Amniotic epithelial cell (primary cell): ENCODE results near the gene CSNK1E.

Experiments used
- DNase-seq: peaks from one replicate; pipeline ENCODE4 v3.0.0-alpha.2; 2010; ENCODE audit warnings: low read depth

The CSNK1E gene

DNA sequence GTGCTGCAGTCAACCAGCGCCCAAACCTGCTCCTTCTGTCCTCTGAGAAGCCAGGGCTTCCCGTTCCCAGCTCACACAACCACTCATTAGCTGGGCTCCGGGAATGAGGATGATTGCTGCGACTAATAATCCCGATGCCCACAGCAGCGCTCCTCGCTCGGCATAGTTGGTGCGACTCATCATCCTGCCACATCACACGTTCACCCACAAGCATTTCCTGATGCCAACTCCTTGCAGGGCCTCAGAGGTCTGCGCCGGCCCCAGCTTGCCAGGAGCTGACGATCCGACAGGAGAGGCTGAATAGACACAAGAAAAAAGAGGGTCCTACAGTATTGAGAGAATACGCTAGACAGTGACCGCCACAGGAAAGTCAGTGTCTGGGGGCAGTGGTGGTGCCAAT is 10.6 kb upstream of the CSNK1E start:
- DNase-seq: peak; percentile 74

DNA sequence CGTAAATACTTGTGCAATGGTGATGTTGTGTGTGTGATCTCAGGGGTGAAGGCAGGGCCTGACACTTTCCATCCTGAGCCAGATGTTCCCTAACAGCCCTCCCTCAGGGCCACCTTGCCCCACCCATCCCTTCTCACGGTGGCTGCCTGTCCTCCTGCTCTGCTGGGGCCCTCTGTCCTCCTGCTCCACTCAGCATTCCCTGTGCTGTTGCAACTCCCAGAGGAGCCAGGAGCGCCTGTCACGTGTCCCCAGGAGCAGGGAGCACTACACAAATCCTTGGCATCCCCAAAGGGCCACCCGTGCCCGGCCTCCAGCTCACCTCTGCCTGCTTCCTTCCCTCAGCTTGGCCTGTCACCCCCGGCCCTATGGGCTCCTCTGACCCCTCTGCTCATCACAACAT is 10.2 kb upstream of the CSNK1E start:
- no peak for DNase-seq

DNA sequence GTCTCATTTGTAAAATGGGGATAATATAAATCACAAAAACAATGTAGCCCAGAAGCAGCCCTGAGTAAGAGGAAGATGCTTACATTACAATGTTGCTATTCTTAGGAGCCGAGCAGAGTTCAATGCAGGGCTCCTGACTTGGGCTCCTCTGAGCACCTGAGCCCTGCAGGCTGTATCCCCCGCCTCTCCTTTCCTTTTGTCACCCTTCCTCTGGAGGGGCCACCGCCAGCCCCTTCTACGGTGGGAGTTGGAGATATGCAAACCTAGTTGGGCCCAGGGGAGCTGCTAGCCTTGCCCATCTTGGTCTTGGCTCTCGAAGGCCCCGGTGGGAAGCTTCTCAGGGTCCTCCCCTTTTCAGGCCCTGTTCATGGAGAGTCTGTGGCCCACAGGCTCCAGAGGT is 8.4 kb upstream of the CSNK1E start:
- DNase-seq: no peak

DNA sequence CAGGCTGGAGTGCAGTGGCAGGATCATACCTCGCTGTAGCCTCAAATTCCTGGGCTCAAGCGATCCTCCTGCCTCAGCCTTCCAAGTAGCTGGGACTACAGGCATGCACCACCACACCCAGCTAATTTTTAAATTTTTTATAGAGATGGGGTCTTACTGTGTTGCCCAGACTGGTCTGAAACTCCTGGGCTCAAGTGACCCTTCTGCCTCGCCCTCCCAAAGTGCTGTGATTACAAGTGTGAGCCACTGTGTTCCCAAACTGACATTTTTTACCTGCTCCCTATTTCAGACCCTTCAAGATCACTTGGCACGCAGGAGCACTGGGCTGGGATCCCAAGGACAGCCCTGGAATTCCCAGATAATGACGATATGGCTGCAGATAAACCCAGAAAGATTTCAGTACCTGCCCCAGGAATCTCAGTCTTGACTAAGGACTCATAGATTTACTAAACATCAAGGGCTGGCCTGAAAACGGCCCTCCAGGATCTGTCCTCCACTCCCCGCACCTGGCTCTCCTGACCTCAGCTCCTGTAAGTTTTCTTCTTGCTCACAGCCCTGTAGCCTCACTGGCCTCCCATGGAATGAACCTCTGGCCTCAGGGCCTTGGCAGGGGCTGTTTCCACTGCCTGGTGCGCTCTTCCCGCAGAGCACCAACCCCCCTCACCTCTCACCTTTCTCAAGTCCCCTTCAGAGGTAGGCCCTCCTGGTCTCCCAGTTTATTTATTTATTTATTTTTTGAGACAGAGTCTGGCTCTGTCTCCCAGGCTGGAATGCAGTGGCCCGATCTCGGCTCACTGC is 3.6 kb upstream of the CSNK1E start:
- DNase-seq: no peak

DNA sequence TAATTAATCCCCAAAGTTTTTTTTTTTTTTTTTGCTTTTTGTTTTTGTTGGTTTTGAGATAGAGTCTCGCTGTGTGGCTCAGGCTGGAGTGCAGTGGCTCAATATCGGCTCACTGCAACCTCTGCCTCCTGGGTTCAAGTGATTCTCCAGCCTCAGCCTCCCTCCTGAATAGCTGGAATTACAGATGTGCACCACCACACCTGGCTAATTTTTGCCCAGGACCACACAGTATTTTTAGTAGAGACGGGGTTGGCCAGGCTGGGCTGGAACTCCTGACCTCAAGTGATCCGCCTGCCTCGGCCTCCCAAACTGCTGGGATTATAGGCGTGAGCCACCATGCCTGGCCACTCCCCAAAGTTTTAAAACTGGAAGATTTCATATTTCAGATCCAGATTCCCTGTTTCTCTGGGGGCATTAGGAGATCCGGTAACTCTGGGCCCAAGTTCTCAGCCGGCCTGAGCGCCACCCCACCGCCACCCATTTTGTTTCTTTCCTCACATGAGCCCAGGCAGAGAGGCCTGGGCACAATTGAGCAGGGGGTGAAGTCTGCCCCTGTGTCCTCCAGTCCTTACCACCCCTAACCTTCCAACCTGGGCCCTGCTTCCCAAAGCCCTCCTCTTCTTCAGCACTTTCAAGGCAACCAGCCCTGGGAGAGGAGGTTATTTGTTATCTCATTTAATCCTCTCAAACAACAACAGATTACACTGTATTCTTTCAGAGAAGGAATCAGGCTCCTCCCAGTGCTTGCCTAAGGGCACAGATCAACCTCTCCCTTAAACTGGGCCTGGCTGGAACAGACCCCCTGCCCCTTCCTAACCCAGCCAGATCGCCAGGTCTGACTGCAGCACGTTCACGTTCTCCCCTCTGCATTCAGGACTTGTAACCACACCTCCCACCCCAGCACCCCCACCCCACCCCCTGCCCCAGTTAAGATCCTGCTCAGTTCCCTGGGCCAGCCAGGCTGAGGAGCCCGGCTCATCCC is 1.9 kb upstream of the CSNK1E start:
- DNase-seq: no peak

DNA sequence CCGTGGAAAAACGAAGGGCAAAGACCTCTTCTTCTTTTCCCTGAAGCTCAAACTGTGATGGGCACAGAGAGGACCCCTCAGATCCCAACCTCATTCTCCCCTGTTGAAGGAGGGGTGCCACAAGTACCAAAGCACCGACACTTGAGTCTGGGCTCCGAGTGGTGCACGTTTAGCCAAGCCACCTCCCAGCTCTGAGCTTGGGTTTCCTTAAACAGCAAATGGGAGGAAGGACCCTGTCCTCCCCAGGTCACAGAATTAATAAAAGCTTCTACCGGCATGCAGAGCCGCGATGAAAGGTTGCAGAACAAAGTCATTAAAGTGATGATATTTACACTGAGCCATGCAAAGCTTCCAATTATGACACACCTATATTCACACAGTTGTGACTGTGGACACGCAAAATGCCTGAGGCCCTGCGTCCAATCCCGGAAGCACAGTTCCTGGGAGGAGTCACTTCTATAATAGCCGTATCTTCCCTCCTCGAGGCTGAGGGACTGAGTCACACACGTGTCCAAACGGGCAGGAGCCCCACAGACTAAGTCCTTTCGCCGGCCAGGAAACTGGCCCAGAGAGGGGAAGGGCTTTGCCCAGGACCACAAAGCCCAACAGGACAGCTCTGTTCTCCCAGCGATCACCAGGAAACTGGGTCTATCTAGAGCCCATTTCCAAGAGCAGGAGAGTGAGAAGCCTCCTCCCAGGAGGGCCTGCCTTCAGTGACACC is 922 bp upstream of the CSNK1E start:
- peak; percentile 89 for DNase-seq

DNA sequence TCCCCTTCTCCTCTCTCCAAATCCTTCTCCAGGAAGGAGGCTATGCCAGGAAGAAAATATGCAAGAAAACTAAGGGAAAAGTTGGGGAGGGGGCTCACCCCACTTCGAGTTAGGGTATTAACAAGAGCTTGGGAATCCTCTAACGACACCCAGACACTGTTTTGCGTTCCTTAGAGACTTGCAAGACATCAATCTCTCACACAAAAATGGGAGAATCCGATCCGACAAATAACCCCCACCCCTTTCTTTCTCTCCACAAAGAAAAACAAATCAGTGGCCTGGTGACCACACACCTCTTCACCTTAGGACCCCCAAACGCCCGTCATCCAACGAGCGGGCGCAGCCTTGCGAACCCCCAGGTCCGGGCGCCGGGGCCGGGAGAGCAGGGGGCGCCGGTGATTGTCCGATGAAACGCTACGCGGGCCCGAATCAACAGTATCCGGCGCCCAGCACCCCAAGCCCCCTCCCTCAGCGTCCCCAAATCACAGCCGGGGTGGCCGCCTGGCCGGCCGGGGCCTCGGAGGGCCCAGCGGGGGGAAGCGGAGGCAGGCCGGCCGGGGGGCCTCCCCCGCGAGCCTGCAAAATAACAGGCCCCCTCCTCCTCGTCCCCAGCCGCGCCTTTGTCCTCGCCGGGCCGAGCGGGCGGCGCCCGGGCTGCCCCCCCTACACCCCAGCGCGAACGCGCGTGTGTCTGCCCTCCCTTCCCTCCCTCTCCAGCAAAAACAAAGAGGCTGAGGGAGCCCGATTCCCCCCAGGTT is 690 bp downstream of the CSNK1E start:
- peak; percentile 61 for DNase-seq

DNA sequence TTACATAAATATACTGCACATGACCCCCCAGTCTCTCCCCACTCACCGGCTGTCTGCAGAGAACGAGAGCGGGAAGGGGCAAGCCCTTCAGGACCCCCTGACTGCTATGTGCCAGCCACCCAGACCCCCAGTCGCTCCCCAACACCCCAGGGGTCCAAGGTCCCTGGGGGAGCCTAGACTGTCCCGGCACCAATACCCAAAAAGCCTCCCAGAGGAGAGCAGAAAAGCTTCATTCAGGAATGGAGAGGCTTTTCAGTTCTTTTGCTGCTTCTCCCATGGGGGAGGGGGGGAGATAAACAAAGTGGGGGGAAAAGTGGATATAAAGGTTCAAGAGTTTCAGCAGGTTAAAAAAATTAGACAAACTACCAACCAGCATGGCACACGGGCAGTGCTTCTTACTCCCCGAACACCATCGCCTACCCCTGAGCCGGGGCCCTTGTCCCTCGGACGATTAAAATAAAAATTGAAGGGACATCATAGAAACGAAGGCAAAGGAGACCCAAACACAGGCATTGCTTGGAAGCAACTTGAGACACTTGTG is 1.3 kb downstream of the CSNK1E start:
- DNase-seq: no peak

DNA sequence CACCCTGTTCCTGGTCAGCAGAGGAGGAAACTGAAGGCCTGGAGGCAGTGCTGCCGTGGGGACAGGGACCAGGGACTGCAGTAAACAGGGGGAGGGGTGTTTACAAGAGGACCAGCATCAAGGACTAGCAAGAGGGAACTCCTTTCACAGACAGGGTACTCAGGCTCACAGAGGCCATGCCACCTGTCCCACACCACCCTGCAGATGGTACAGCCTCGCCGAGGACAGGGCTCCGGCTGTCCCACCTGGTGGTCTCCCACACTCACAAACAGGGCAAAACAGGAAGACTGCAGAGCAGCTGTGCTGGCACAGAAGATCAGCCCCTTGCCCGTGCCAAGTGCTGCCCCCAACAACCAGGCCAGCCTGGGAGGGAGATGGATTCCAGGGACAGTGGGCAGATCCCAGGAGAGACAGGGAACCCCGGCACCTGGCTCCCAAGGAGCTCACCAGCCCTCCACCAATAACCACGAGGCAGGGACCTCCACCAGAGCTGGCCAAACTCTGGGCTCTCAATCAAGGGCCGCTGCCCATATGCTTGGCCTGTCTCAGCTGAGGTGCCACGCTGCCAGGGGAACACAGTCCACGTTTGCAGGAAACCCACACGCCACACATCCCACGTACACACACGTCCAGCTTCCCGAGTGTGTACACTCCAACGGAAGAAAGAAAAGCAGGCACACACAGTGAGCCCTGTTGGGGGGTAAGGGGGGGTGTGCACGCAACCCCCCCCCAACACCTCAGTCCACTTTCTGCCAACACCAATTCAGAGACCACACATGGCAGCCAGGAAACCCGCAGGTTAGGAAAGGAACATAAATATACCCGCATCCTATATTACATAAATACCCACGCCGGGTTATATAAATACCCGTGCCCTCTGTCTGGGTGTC is 2.1 kb downstream of the CSNK1E start:
- no peak for DNase-seq

DNA sequence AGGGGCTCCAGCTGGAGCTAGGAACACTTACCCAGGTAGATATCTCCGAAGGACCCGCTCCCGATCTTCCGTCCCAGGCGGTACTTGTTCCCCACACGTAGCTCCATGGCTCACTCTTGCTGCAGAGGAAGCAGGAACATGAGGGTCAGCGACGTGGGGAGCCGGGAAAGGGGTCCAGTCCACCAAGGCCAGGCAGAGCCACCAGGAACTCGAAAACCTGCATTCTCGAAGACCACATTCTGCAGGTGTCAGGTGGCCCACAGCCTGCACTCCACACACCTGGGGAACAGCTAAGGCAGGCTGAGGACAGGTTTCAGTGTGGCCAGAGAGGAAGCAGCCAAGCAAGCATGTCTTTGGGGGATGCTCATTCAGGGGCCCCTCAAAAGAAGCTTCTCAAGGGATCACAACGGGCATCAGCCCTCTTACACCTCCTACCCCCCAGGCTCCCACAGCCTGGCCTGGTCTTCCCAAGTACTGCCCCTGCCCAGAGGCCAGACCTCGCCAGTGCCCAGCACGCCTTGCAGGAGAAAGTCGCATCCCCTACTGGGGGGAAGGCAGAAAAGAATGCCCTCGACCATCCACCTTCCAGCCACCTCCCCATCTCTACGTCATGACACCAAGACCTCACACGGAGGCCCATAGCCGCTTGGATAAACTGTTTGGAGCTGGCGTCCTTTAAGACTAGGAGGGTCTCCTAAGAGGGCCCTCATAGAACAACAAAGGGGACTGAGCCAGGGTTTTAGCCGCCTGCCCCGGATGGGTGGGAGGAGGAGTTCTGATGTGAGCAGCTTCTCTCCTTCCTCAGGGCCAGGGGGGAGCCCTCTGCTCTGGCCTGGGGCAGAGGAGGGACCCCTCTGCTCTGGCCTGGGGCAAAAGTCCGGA is 2.9 kb downstream of the CSNK1E start:
- DNase-seq: peak; percentile 41

DNA sequence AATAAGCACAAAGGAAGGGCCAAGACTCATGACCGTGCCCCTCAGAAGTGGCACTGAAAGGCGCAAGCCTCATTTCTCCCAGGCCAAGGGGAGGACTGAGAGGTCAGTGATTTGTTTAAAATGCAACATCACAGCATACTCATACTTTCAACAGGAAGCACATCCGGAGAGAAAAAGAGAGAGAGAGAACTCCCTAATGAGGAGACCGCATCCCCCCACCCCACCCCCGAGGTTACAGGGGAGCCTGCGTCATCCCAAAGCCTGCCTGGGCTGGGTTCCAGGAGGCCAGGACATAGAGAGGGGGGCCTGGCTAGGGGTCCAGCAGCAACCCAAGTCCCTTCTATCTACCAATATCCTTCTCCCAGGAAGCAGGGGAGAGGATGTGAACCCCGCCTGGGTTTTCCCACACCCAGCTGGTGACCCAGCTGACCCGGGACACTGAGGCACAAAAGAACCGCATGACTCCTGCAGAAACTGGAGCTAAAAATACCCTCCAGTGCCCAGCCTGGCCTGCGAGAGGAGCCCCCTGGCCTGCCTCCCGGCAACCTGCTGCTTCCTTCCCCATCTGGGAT is 3.8 kb downstream of the CSNK1E start:
- peak; percentile 93 for DNase-seq

DNA sequence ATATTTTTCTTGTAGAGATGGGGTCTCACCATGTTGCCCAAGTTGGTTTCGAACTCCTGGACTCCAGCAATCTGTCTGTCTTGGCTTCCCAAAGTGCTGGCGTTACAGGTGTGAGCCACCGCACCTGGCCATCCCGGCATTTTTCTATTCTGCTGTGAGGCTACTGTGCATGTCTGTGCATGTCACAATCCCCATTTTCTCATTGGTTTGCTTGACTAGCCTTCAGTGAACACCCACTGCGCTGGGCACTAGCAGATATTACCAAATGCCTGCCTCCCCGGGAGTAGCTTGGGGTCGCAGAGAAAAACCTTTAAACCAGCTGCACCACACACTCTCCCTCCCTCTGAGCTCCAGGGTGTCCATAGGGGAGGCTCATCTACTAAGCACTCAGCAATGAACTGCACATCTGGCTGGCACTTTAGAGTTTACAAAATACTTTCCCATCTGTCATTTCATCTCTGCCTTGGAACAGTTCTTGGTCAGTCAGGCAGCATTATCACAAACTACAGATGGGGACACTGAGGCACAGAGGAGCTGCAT is 4.9 kb downstream of the CSNK1E start:
- DNase-seq: peak; percentile 39

DNA sequence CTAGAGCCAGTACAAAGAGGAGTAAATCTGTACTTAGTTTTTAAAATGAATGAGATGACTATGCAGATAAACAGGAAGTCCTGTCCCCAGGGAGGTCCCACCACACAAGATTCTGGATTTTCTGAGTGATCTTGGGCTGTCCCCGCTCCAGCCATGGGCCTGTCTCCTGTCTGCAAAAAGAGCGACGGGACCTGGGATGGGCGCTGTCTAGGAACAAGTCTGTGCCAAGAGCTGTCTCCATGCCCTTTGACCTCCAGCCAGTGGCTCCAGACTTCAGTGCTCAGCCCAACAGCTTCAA is 6.0 kb downstream of the CSNK1E start:
- no peak for DNase-seq

DNA sequence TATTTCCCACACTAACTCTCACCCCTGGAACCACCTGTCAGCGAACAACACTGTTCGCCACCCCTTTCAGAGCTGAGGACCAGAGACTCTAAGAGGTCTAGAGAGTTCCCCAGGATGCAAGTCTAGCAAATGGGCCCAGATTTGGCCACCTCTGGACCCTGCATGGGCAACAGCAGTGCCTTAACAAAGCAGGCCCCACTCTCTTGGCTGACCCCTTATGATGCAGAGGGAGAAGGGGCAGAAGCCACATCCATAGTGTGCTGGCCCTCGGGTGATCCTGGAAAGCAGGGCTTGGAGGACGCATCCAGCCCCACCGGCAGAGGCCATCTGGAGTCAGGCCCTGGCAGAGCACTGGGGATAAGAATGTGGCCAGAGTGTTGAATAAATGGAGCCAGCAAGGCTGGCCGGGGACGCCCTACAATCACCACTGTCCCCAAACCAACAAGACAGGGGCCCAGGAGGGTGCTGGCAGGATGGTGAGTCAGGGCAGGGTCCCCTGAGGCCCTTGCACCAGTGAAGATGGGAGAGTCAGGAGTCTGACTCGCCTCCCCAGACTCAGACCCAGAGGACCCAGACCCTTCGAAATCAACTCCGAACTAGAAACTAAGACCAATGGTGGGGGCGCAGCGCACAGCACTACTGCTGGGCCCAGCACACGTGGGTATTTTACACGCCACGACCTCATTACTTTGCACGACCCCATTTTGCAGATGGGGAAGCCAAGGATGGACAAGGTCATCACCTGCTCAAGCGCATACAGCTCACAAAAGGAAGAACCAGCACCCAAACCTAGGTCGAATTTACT is 6.5 kb downstream of the CSNK1E start:
- no peak for DNase-seq

DNA sequence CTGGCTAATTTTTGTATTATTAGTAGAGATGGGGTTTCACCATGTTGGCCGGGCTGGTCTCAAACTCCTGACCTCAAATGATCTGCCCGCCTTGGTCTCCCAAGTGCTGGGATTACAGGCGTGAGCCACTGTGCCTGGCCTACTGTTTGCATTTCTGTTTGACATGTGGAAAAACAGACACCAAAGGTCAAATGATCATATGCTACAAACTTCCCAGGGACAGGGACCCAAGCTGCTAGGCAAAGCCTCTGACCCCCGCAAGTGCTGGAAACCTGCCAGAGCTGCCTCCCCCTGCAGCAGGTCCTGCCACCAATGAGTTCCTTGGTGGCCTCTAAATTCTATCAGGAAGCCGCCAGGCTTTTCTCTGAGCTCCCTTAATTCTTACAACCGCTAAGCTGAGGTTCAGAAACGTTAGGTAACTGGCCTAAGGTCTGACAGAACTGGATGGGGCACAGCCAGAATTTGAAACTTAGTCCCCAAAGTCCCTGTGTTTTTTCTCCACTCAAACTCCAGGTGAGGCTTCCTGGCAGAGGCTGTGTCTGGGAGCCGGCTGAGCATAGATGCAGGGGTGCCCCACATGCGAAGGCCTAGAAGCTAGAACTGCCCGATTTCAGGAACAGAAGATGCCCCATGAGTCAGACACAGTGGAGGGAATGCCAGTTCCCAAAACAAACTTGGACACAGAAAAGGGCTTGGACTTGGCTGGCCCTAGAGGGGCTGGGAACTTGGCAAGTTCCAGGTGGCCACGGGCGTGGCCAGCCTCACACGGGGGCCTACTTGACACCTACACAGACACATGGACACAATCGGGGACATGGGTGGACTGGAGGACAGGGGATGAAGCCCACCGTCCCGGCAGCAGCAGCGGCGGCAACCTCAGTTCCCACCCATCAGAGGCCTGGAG is 7.4 kb downstream of the CSNK1E start:
- no peak for DNase-seq

DNA sequence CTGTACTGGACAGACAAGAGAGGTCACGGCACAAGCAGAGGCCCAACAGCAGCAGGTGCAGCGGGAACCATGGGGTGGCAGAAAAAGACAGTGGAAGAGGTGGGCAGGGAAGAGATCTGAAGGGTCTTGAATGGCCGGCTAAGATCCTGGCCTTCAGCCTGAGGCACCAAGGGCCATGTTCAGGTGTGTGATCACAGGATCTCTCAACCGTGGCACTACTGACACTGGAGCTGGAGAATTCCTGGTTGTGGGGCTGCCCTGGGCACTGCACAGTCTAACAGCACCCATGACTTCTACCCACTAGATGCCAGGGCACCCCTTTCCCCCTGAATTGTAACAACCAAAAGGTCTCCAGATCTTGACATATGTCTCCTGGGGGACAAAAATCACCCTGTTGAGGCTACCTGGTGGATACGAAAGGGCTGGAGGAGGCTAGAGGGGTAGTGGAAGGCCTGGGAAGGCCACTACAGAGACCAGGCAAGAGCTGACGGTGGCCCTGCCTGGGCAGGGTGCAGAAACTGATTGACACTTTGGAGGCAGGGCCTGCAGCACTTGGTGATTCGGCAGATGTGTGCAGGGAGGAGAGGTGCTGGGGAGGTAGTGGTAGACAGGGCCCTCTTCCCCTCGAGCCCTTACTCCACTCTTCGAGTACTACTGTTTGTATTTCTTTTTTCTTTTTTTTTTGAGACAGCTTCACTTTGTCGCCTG is 8.3 kb downstream of the CSNK1E start:
- no peak for DNase-seq
